Thymus (tissue), 11 donors: ENCODE results near the gene IFNA1. TPM values are rescaled to one million over a fixed set of nuclear protein-coding genes. Genes with fewer than 3 reads are reported as not detected.

Experiments
- DNase-seq, 9 donors: peaks; one replicate each; pipeline ENCODE4 v3.0.0-alpha.2; 2013; ENCODE audit warnings: low spot score in 9 of 9, low read depth in 6 of 9, missing footprints in 1 of 9
- H3K27ac ChIP-seq, 2 donors: one replicate each; pipeline ENCODE4 v1.5.1; 2013; ENCODE audit warnings: control low read depth in 1 of 2, low read depth in 1 of 2, low read length in 1 of 2, mild to moderate bottlenecking in 1 of 2, moderate library complexity in 1 of 2
- H3K27me3 ChIP-seq, 2 donors: one replicate each; pipeline ENCODE4 v1.5.1; 2013; ENCODE audit warnings: low read length in 1 of 2; ENCODE audit not compliant: control insufficient read depth in 2 of 2, insufficient read depth in 1 of 2
- H3K36me3 ChIP-seq, 2 donors: one replicate each; pipeline ENCODE4 v1.5.1; 2013; ENCODE audit warnings: low read length in 1 of 2, mild to moderate bottlenecking in 1 of 2, moderate library complexity in 1 of 2; ENCODE audit not compliant: control insufficient read depth in 2 of 2, insufficient read depth in 2 of 2
- H3K4me1 ChIP-seq, 2 donors: one replicate each; pipeline ENCODE4 v1.5.1; 2013; ENCODE audit warnings: low read length in 2 of 2; ENCODE audit not compliant: control insufficient read depth in 2 of 2, insufficient read depth in 2 of 2
- H3K4me3 ChIP-seq, 2 donors: one replicate each; pipeline ENCODE4 v1.5.1; 2013; ENCODE audit warnings: low read length in 2 of 2, control low read depth in 1 of 2, mild to moderate bottlenecking in 1 of 2
- H3K9me3 ChIP-seq, 2 donors: one replicate each; pipeline ENCODE4 v1.5.1; 2013; ENCODE audit warnings: low read length in 1 of 2, mild to moderate bottlenecking in 1 of 2; ENCODE audit not compliant: control insufficient read depth in 2 of 2, insufficient read depth in 1 of 2
- WGBS: extraction: QIAGEN DNeasy Blood & Tissue Kit; methylation state at CpG from one replicate; pipeline ENCODE4 v1.1.7; 2013; 5-methylcytosine and 5-hydroxymethylcytosine counted together
- polyA plus RNA-seq: library from polyadenylated mRNA; stranded (reverse); fragments of 200-250 nt; gene quantifications from one replicate; pipeline ENCODE4 v1.2.3, GENCODE V29; 2013
- total RNA-seq: library from RNA; stranded (reverse); fragments of 120-200 nt; gene quantifications from one replicate; pipeline ENCODE4 v1.2.4, GENCODE V29; 2013
- donor health status: healthy.

IFNA1 gene
- total and polyA plus RNA-seq, 2 donors = 0.05 TPM; not detected in 1

- Histone ChIP-seq H3K27ac (no peak overlapping the region), H3K4me3 (no peak overlapping the region), H3K27me3 (no peaks in the 10 kb centered on the region), H3K4me1 (no peaks in the 10 kb centered on the region), H3K36me3 (no peaks in the 10 kb centered on the region), H3K9me3 (no peaks in the 10 kb centered on the region)
- no peak for DNase-seq
- 96% methylated on average over 5 of the region's 5 CpGs for WGBS
These were observed 24.9 kb downstream of the IFNA1 start for GRCh38 chr9:21465138-21465537.

- DNase-seq = peak in 8 of 9 donors; percentile 20 to 71 (median 28)
- Histone ChIP-seq H3K27me3 (no peaks in the 10 kb centered on the region), H3K4me1 (no peaks in the 10 kb centered on the region), H3K4me3 (no peak overlapping the region), H3K27ac (no peak overlapping the region), H3K9me3 (no peaks in the 10 kb centered on the region), H3K36me3 (no peaks in the 10 kb centered on the region)
These were observed 25.8 kb downstream of the IFNA1 start for GRCh38 chr9:21465859-21466518.

GRCh38 chr9:21470126-21470525 is 29.9 kb downstream of the IFNA1 start:
- DNase-seq = no peak
- H3K36me3 ChIP-seq = no peaks in the 10 kb centered on the region
- no peaks in the 10 kb centered on the region for H3K4me1 ChIP-seq
- no peaks in the 10 kb centered on the region for H3K9me3 ChIP-seq
- no peaks in the 10 kb centered on the region for H3K27me3 ChIP-seq
- no peak overlapping the region for H3K27ac ChIP-seq
- WGBS = 95% methylated on average over 5 of the region's 5 CpGs
- no peak overlapping the region for H3K4me3 ChIP-seq

DNA sequence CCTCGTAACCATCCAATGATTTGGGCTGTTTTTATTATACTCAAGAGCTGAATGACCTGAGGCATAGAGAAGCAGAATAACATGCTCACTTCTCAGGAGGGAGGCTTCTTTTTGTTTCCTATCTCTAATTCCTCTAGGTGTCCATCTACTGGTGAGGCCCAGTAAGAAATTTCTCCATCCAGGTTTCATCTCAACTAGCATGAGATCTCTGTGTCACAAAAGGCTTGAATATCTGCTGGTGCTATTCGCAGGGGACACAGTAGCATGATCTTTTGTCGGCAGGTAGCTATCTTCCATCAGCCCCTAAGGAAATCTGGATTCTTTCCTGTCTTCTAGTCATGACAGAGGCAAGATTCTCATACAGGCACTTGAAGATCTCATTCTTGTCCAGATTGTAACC is 33.0 kb downstream of the IFNA1 start:
- Histone ChIP-seq H3K9me3 (no peaks in the 10 kb centered on the region), H3K36me3 (no peaks in the 10 kb centered on the region), H3K27me3 (no peaks in the 10 kb centered on the region), H3K27ac (no peak overlapping the region), H3K4me1 (no peaks in the 10 kb centered on the region), H3K4me3 (no peak overlapping the region)
- DNase-seq = no peak
- 98% methylated on average over 3 of the region's 3 CpGs for WGBS

GRCh38 chr9:21477466-21477865 is 37.2 kb downstream of the IFNA1 start:
- DNase-seq = no peak
- no peaks in the 10 kb centered on the region for H3K36me3 ChIP-seq
- no peak overlapping the region for H3K27ac ChIP-seq
- no peaks in the 10 kb centered on the region for H3K27me3 ChIP-seq
- no peaks in the 10 kb centered on the region for H3K9me3 ChIP-seq
- H3K4me1 ChIP-seq = no peaks in the 10 kb centered on the region
- no peak overlapping the region for H3K4me3 ChIP-seq
- WGBS = 97% methylated on average over 2 of the region's 2 CpGs

- DNase-seq = no peak
These were observed 39.0 kb downstream of the IFNA1 start for GRCh38 chr9:21479152-21479702.

GRCh38 chr9:21481470-21482056 is 41.3 kb downstream of the IFNA1 start:
- no peaks in the 10 kb centered on the region for H3K36me3 ChIP-seq
- WGBS = 7% methylated on average over 1 of the region's 1 CpG
- no peaks in the 10 kb centered on the region for H3K4me1 ChIP-seq
- DNase-seq = peak in 1 of 9 donors; percentile 20
- no peak overlapping the region for H3K27ac ChIP-seq
- no peaks in the 10 kb centered on the region for H3K27me3 ChIP-seq
- no peak overlapping the region for H3K4me3 ChIP-seq
- no peaks in the 10 kb centered on the region for H3K9me3 ChIP-seq

More at GRCh38 chr9:21479152-21479702, 39.0 kb downstream of the IFNA1 start:
- Histone ChIP-seq H3K4me3 (no peak overlapping the region), H3K36me3 (no peaks in the 10 kb centered on the region), H3K4me1 (no peaks in the 10 kb centered on the region), H3K9me3 (no peaks in the 10 kb centered on the region), H3K27me3 (no peaks in the 10 kb centered on the region), H3K27ac (no peak overlapping the region)
- 92% methylated on average over 8 of the region's 8 CpGs for WGBS

DNA sequence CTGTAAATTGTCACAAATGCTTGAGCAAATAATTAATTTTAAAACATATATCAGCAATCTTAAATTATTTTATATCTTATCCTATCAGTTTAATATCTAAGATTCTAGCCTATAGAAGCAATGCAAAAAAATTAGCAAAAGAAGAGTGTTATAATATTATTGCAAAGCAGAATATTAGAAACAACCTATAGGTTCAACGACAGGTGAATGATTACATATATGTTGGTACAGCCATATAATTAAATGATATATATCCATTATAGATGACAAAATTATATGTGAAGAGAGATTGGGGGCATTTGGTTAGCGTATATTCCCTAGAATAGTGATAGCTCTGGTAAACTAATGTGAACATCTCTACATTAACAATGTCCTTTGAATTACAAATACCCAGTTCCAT is 42.0 kb downstream of the IFNA1 start, which contains the start of gene IFNE:
IFNE (minus strand) TSS at position 101 of the 400 bp plus-strand sequence. CDS start 619 bp downstream, outside the sequence.
- 99% methylated on average over 2 of the region's 2 CpGs for WGBS
- Histone ChIP-seq H3K27ac (no peak within 1 kb of the TSS), H3K36me3 (no peaks in the 10 kb centered on the region), H3K9me3 (no peaks in the 10 kb centered on the region), H3K4me1 (no peaks in the 10 kb centered on the region), H3K27me3 (no peaks in the 10 kb centered on the region), H3K4me3 (no peak within 1 kb of the TSS)
- DNase-seq = no peak
